Natural killer cell (primary cell): ENCODE results near the gene CNKSR2. TPM values are rescaled to one million over a fixed set of nuclear protein-coding genes. Genes with fewer than 3 reads are reported as not detected.
A peak's percentile ranks its signal among the peaks of the same experiment; 100 is the strongest.

Experiments used
- ATAC-seq, 3 donors: fragments of 150-1000 bp in 2 of 3; fragments of 200-7000 bp in 1 of 3; cut with Tn5 transposase; 1 replicate in 1 of 3; 2 replicates in 2 of 3; pipeline ENCODE4 v1.10.0; 2021; ENCODE audit warnings: mild to moderate bottlenecking in 2 of 3, moderate library complexity in 2 of 3
- DNase-seq, 2 donors: peaks; one replicate each; pipeline versions ENCODE4 v3.0.0 to v3.0.0-alpha.2; 2013 to 2021; ENCODE audit warnings: mixed read lengths in 1 of 2
- H3K27ac ChIP-seq: one replicate; pipeline ENCODE4 v1.5.1; 2013; ENCODE audit warnings: mild to moderate bottlenecking, low read length
- H3K27me3 ChIP-seq: one replicate; pipeline ENCODE4 v1.6.1; 2013; ENCODE audit warnings: low read length; ENCODE audit not compliant: control insufficient read depth, insufficient read depth
- H3K36me3 ChIP-seq: one replicate; pipeline ENCODE4 v1.6.1; 2013; ENCODE audit warnings: low read length; ENCODE audit not compliant: control insufficient read depth, insufficient read depth
- H3K4me1 ChIP-seq: one replicate; pipeline ENCODE4 v1.6.1; 2013; ENCODE audit warnings: low read length; ENCODE audit not compliant: control insufficient read depth, insufficient read depth
- H3K4me3 ChIP-seq: one replicate; pipeline ENCODE4 v1.5.1; 2013; ENCODE audit warnings: low read length
- H3K9me3 ChIP-seq: one replicate; pipeline ENCODE4 v1.6.1; 2013; ENCODE audit warnings: low read length; ENCODE audit not compliant: control insufficient read depth, insufficient read depth
- H3K27ac Mint-ChIP-seq, 2 donors: one replicate each; pipeline ENCODE4 v1.8.0; 2022; ENCODE audit warnings: mild to moderate bottlenecking in 2 of 2, mixed read lengths in 2 of 2, moderate library complexity in 1 of 2
- H3K27me3 Mint-ChIP-seq, 2 donors: one replicate each; pipeline ENCODE4 v1.8.0; 2022; ENCODE audit warnings: low read depth in 2 of 2, mixed read lengths in 2 of 2
- H3K36me3 Mint-ChIP-seq: one replicate; pipeline ENCODE4 v1.8.0; 2022; ENCODE audit warnings: mixed read lengths
- H3K4me1 Mint-ChIP-seq, 2 donors: one replicate each; pipeline ENCODE4 v1.8.0; 2022; ENCODE audit warnings: mixed read lengths in 2 of 2
- H3K4me3 Mint-ChIP-seq: one replicate; pipeline ENCODE4 v1.8.0; 2022; ENCODE audit warnings: mild to moderate bottlenecking, moderate library complexity, mixed read lengths
- H3K9me3 Mint-ChIP-seq, 2 donors: one replicate each; pipeline ENCODE4 v1.8.0; 2022; ENCODE audit warnings: mixed read lengths in 2 of 2
- WGBS: methylation state at CpG from one replicate; pipeline ENCODE4 v1.1.7; 2013; ENCODE audit warnings: missing lambda C conversion rate; ENCODE audit not compliant: insufficient coverage; 5-methylcytosine and 5-hydroxymethylcytosine counted together
- intact Hi-C: fragments of 100-400 bp; cut with micrococcal nuclease; formaldehyde crosslinking; loops from one replicate; pipeline ENCODE4 v1.14.2; 2022
- total RNA-seq, 4 donors: library from RNA; stranded (reverse); fragments of 120-200 nt in 1 of 4; gene quantifications; one replicate each; pipeline versions ENCODE4 v1.2.3 to v1.2.4, GENCODE V29; 2013 to 2022
- TF ChIP-seq, protein P1 (sequence below): fragments of 200-600 bp; IDR thresholded peaks from one replicate; pipeline ENCODE4 v1.8.0; 2022; ENCODE audit warnings: antibody characterized with exemption

Gene CNKSR2
- total RNA-seq, 3 donors from 2014 or later (not counting 1 experiment from before 2014, with no cell fraction given), result 1.8 to 2.2 (median 1.8) TPM

DNA sequence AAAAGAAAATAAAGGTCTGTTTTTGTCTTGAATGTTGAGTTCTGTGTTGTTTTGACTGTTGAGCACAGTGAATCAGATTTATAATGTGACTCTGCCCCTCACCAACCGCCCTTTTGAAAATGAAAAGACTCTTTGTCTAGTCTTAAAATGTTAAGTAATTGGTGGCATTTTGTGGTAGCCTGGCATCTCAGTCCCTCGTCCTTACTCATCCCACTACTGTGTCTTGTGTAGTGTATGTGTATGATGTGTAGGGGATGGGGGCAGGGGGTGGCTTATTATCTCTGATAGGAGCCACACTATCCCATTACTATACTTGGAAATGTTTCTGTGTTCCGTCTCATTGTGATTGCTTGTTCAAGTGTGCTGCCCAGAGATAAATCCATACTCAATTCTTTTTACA, 271.7 kb downstream of the CNKSR2 start:
- Histone ChIP-seq H3K27ac (no peak overlapping the region), H3K9me3 (no peaks in the 10 kb centered on the region), H3K36me3 (no peaks in the 10 kb centered on the region), H3K27me3 (no peaks in the 10 kb centered on the region), H3K4me3 (no peak overlapping the region), H3K4me1 (no peaks in the 10 kb centered on the region)
- no peak overlapping the region for H3K27ac Mint-ChIP-seq
- peaks cover 0 to 10% of the 10 kb centered on the region in 2 donors for H3K27me3 Mint-ChIP-seq
- H3K36me3 Mint-ChIP-seq, result no peaks in the 10 kb centered on the region
- no peak overlapping the region for H3K4me3 Mint-ChIP-seq
- DNase-seq (no peak), ATAC-seq (no peak)
- no peaks in the 10 kb centered on the region for H3K4me1 Mint-ChIP-seq
- 100% methylated on average over 1 of the region's 3 CpGs for WGBS
- no peaks in the 10 kb centered on the region for H3K9me3 Mint-ChIP-seq
- intact Hi-C loops, result no loop called here
- TF ChIP-seq, protein P1, sequence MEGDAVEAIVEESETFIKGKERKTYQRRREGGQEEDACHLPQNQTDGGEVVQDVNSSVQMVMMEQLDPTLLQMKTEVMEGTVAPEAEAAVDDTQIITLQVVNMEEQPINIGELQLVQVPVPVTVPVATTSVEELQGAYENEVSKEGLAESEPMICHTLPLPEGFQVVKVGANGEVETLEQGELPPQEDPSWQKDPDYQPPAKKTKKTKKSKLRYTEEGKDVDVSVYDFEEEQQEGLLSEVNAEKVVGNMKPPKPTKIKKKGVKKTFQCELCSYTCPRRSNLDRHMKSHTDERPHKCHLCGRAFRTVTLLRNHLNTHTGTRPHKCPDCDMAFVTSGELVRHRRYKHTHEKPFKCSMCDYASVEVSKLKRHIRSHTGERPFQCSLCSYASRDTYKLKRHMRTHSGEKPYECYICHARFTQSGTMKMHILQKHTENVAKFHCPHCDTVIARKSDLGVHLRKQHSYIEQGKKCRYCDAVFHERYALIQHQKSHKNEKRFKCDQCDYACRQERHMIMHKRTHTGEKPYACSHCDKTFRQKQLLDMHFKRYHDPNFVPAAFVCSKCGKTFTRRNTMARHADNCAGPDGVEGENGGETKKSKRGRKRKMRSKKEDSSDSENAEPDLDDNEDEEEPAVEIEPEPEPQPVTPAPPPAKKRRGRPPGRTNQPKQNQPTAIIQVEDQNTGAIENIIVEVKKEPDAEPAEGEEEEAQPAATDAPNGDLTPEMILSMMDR, result no peak

DNA sequence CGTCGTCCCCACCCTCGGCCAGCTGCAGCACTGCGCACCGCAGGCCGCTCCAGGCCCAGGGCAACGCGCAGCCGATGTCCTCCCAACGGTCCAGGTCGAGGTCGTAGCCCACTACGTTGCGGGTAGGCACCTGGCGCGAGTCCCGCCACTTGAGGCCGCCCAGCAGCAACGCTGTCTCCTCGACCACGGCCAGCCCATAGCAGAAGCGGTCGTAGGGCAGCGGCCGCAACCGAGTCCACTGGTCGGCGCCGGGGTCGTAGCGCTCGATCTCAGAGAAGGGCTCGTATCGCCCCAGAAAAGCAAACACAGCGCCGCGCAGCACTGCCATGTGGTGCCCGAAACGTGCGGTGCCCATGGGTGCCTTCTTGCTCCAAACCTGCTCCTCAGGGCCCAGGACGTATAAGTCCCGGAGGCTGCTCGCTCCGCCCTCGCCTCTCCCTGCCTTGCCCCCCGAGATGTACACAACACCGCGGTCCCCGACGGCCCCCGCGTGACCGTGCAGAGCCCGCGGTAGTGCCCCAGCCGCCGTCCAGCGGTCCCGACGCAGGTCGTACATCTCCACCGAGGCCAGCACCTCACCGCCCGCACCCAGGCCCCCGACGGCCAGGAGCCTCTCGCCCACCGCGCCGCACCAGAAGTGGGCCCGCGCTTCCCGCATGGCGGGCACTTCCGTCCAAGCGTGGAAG, 281.8 kb downstream of the CNKSR2 start:
- Mint-ChIP-seq H3K27ac (no peak overlapping the region), H3K9me3 (no peaks in the 10 kb centered on the region), H3K4me3 (no peak overlapping the region), H3K4me1 (no peaks in the 10 kb centered on the region), H3K27me3 (peaks cover 0 to 10% of the 10 kb centered on the region in 2 donors), H3K36me3 (no peaks in the 10 kb centered on the region)
- no peaks in the 10 kb centered on the region for H3K9me3 ChIP-seq
- TF ChIP-seq, protein P1, result no peak
- WGBS, result 21% methylated on average over 76 of the region's 76 CpGs
- ATAC-seq (no peak), DNase-seq (peak in 1 of 2 donors; percentile 1)
- H3K4me3 ChIP-seq, result no peak overlapping the region
- H3K36me3 ChIP-seq, result no peaks in the 10 kb centered on the region
- intact Hi-C loops, result no loop called here
- H3K27ac ChIP-seq, result no peak overlapping the region
- H3K27me3 ChIP-seq, result peaks cover 4% of the 10 kb centered on the region
- peaks cover 4% of the 10 kb centered on the region for H3K4me1 ChIP-seq

DNA sequence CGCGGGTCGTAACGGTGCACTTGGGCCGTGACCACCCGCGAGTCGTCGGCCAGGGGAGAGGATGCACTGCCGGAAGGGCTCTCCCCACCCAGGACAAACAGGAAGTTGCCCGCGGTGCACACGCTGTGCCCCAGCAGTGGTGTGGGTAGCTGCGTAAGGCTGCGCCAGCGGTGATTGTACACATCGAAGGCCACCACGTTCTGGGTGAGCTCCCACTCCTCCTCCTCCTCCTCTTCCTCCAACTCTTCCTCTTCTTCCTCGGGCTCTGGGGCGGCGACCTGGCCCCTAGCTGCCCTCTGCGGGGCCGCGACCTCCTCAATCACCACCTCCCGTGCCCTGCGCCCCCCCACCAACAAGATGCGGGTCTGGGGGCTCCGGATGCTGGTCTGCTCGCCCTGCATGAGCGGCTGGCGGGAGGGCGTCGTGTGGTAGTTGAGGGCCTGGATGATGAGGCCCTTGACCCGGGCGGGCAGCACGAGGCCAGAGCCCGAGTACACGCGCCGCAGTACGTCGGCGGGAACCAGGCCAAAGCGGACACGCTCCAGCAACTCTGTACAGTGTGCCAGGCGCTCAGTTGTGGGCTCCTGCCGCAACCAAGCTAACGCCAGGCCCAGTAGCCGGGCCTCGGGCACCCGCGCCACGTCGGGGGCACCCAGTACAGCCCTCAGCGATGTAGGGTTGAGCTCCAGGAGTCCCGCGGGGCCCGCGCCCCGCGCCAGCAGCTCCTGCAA, 282.5 kb downstream of the CNKSR2 start:
- peaks cover 3 to 11% of the 10 kb centered on the region in 2 donors for H3K27me3 Mint-ChIP-seq
- intact Hi-C loops, result no loop called here
- no peaks in the 10 kb centered on the region for H3K36me3 Mint-ChIP-seq
- peaks cover 4% of the 10 kb centered on the region for H3K27me3 ChIP-seq
- H3K27ac Mint-ChIP-seq, result no peak overlapping the region
- ATAC-seq (no peak), DNase-seq (no peak)
- H3K9me3 Mint-ChIP-seq, result no peaks in the 10 kb centered on the region
- WGBS, result 41% methylated on average over 60 of the region's 61 CpGs
- H3K4me1 ChIP-seq, result peaks cover 4% of the 10 kb centered on the region
- no peaks in the 10 kb centered on the region for H3K4me1 Mint-ChIP-seq
- H3K4me3 Mint-ChIP-seq, result no peak overlapping the region
- no peak overlapping the region for H3K27ac ChIP-seq
- TF ChIP-seq, protein P1, result no peak
- H3K4me3 ChIP-seq, result no peak overlapping the region
- no peaks in the 10 kb centered on the region for H3K9me3 ChIP-seq
- H3K36me3 ChIP-seq, result no peaks in the 10 kb centered on the region
